HEK293 (cell line): ENCODE measurements around the gene OLFM1.

Experiments
- CTCF ChIA-PET: fragments of 350-600 bp; formaldehyde crosslinking; extraction: SDS; loops from one replicate; lab custom pipeline; 2021; ENCODE audit warnings: antibody characterized with exemption; lab: Yijun Ruan, JAX
- POLR2A ChIA-PET: fragments of 300-600 bp; formaldehyde crosslinking; extraction: SDS; loops from one replicate; lab custom pipeline; 2020; ENCODE audit warnings: antibody characterized with exemption, inconsistent platforms; lab: Yijun Ruan, JAX
- H3K27ac ChIP-seq: fragments of 200-500 bp; sonication (Bioruptor generic); 2 replicates; pipeline ENCODE4 v1.5.1; 2014; ENCODE audit warnings: low read depth, low read length, control low read depth, inconsistent platforms; ENCODE audit errors: extremely low read depth
- H3K36me3 ChIP-seq, 2 experiments: fragments of 200-500 bp in 1 of 2; sonication (Bioruptor generic) in 1 of 2; 1 replicate in 1 of 2; 2 replicates in 1 of 2; pipeline ENCODE4 v1.5.1; 2014 to 2017; ENCODE audit warnings: inconsistent platforms in 2 of 2, low read length in 2 of 2; ENCODE audit not compliant: control insufficient read depth in 2 of 2, insufficient read depth in 1 of 2
- H3K4me1 ChIP-seq: fragments of 200-500 bp; sonication (Bioruptor generic); 2 replicates; pipeline ENCODE4 v1.5.1; 2014; ENCODE audit warnings: mild to moderate bottlenecking, low read length, inconsistent platforms; ENCODE audit not compliant: control insufficient read depth, insufficient read depth
- H3K4me3 ChIP-seq: 2 replicates; pipeline ENCODE4 v1.5.1; 2011; ENCODE audit warnings: low read depth, mild to moderate bottlenecking, control low read depth, low read length, moderate library complexity
- H3K9me3 ChIP-seq: fragments of 200-500 bp; sonication (Bioruptor generic); 2 replicates; pipeline ENCODE4 v1.5.1; 2014; ENCODE audit warnings: low read depth, low read length, inconsistent platforms; ENCODE audit not compliant: control insufficient read depth, insufficient read depth
- BCL11B ChIP-seq: fragments of 450-650 bp; formaldehyde crosslinking; IDR thresholded peaks from 2 replicates; pipeline ENCODE4 v1.5.1; 2016; ENCODE audit warnings: low read depth, missing biosample characterization, missing genetic modification characterization
- KLF1 ChIP-seq: fragments of 450-650 bp; formaldehyde crosslinking; IDR thresholded peaks from 2 replicates; pipeline ENCODE4 v1.5.1; 2016; ENCODE audit warnings: missing biosample characterization, missing genetic modification characterization
- KLF10 ChIP-seq: fragments of 450-650 bp; IDR thresholded peaks from 2 replicates; pipeline ENCODE4 v1.5.1; 2018; ENCODE audit warnings: missing biosample characterization, mild to moderate bottlenecking, missing genetic modification characterization
- KLF9 ChIP-seq: fragments of 450-650 bp; formaldehyde crosslinking; IDR thresholded peaks from 2 replicates; pipeline ENCODE4 v1.5.1; 2016; ENCODE audit warnings: missing biosample characterization, missing genetic modification characterization, low read depth
- OSR2 ChIP-seq: fragments of 450-650 bp; formaldehyde crosslinking; IDR thresholded peaks from 2 replicates; pipeline ENCODE4 v1.5.1; 2016; ENCODE audit warnings: missing biosample characterization, missing genetic modification characterization
- SP2 ChIP-seq: fragments of 450-650 bp; formaldehyde crosslinking; IDR thresholded peaks from 2 replicates; pipeline ENCODE4 v1.5.1; 2016; ENCODE audit warnings: missing biosample characterization, missing genetic modification characterization
- TRIM28 ChIP-seq: IDR thresholded peaks from 2 replicates; pipeline ENCODE4 v1.6.1; 2011; ENCODE audit warnings: low read length, control low read depth, borderline replicate concordance
- WT1 ChIP-seq: fragments of 450-650 bp; formaldehyde crosslinking; IDR thresholded peaks from 2 replicates; pipeline ENCODE4 v1.5.1; 2016; ENCODE audit warnings: missing biosample characterization, missing genetic modification characterization
- ZBTB48 ChIP-seq: fragments of 450-650 bp; formaldehyde crosslinking; IDR thresholded peaks from 2 replicates; pipeline ENCODE4 v1.5.1; 2016; ENCODE audit warnings: missing biosample characterization, missing genetic modification characterization
- ZIC2 ChIP-seq: fragments of 450-650 bp; formaldehyde crosslinking; IDR thresholded peaks from 2 replicates; pipeline ENCODE4 v1.5.1; 2016; ENCODE audit warnings: missing biosample characterization, missing genetic modification characterization
- ZNF121 ChIP-seq: fragments of 450-650 bp; formaldehyde crosslinking; IDR thresholded peaks from 2 replicates; pipeline ENCODE4 v1.5.1; 2016; ENCODE audit warnings: missing biosample characterization, missing genetic modification characterization
- ZNF138 ChIP-seq: fragments of 450-650 bp; formaldehyde crosslinking; IDR thresholded peaks from 2 replicates; pipeline ENCODE4 v1.5.1; 2016; ENCODE audit warnings: missing biosample characterization, missing genetic modification characterization, borderline replicate concordance
- ZNF2 ChIP-seq: fragments of 450-650 bp; formaldehyde crosslinking; IDR thresholded peaks from 2 replicates; pipeline ENCODE4 v1.5.1; 2016; ENCODE audit warnings: missing biosample characterization, missing genetic modification characterization
- ZNF341 ChIP-seq: fragments of 450-650 bp; formaldehyde crosslinking; IDR thresholded peaks from 2 replicates; pipeline ENCODE4; 2016; ENCODE audit warnings: low read depth, missing biosample characterization, missing genetic modification characterization
- ZNF529 ChIP-seq: fragments of 450-650 bp; formaldehyde crosslinking; IDR thresholded peaks from 2 replicates; pipeline ENCODE4 v1.5.1; 2017; ENCODE audit warnings: missing genetic modification characterization, missing biosample characterization; ENCODE audit not compliant: insufficient replicate concordance
- ZNF571 ChIP-seq: fragments of 450-650 bp; formaldehyde crosslinking; IDR thresholded peaks from 2 replicates; pipeline ENCODE4 v1.5.0; 2017; ENCODE audit warnings: missing biosample characterization, missing genetic modification characterization
- ZNF585B ChIP-seq: fragments of 450-650 bp; formaldehyde crosslinking; IDR thresholded peaks from 2 replicates; pipeline ENCODE4 v1.5.1; 2016; ENCODE audit warnings: missing biosample characterization, missing genetic modification characterization
- ZNF600 ChIP-seq: fragments of 450-650 bp; formaldehyde crosslinking; IDR thresholded peaks from 2 replicates; pipeline ENCODE4 v1.5.1; 2016; ENCODE audit warnings: missing biosample characterization, missing genetic modification characterization
- ZNF623 ChIP-seq: fragments of 450-650 bp; formaldehyde crosslinking; IDR thresholded peaks from 2 replicates; pipeline ENCODE4 v1.5.1; 2016; ENCODE audit warnings: missing biosample characterization, missing genetic modification characterization
- ZSCAN30 ChIP-seq: fragments of 450-650 bp; IDR thresholded peaks from 2 replicates; pipeline ENCODE4 v1.5.1; 2018; ENCODE audit warnings: missing biosample characterization, mild to moderate bottlenecking, missing genetic modification characterization, moderate library complexity
- TF ChIP-seq, protein P1 (sequence below): fragments of 450-650 bp; formaldehyde crosslinking; IDR thresholded peaks from 2 replicates; pipeline ENCODE4 v1.5.1; 2016; ENCODE audit warnings: missing biosample characterization, missing genetic modification characterization
- TF ChIP-seq, protein P2 (sequence below): fragments of 450-650 bp; formaldehyde crosslinking; IDR thresholded peaks from 2 replicates; pipeline ENCODE4 v1.5.1; 2017; ENCODE audit warnings: missing biosample characterization, missing genetic modification characterization
- TF ChIP-seq, protein P3 (sequence below): IDR thresholded peaks from 2 replicates; pipeline ENCODE4 v1.6.1; 2011; ENCODE audit warnings: mild to moderate bottlenecking, low read depth, low read length, borderline replicate concordance
- TF ChIP-seq, protein P4 (sequence below): fragments of 450-650 bp; IDR thresholded peaks from 2 replicates; pipeline ENCODE4 v1.5.1; 2018; ENCODE audit warnings: missing biosample characterization, mild to moderate bottlenecking, missing genetic modification characterization

OLFM1 gene

DNA sequence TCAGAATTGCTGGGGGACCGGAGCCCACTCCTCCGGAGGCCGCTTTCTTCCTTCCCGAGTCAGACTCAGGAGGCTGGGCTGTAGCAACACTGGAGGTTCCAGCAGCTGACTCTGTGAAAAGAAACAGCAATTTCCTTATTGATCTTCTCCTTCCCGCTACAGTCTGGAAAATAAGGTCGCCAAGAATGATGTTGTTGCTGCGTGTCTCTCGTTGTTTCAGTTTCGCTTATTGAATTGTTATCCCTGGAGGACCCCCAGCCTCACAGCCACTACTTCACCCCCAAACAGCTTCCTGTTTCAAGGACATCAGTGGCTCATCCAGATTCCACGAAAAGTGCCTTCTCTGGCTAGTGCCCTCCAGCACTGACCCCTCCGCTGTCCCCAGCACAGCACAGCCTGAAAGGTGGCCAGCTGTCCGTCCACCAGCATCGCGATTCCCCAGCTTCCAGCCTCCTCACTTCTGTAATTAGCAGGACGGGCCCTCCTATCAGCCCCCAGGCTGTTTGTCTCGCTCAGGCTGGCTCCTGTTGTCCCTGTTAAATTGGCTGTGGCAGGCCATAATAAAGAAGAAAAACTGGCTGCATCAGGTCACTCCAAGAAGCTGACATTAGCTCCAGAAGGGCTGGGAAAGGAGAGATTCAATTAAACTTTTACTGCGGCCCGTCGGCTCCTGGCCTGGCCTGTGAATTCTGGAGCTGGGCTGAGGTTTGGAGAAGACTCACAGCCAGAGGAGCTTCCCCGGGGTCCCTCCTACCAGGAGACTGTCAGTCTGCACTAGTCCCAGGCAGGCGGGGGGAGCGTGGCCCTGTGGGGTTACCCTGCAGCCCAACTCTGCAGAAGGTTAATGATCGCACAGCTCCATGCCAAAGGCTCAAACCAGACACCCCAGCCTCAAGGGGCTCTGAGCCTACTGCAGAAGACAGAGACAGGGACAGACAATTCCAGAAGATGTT, 40.5 kb downstream of the OLFM1 start (continued):
- TF ChIP-seq BCL11B (tag by site-specific recombination), result no peak
- no peak for TF ChIP-seq ZNF138 (tag by site-specific recombination)

DNA sequence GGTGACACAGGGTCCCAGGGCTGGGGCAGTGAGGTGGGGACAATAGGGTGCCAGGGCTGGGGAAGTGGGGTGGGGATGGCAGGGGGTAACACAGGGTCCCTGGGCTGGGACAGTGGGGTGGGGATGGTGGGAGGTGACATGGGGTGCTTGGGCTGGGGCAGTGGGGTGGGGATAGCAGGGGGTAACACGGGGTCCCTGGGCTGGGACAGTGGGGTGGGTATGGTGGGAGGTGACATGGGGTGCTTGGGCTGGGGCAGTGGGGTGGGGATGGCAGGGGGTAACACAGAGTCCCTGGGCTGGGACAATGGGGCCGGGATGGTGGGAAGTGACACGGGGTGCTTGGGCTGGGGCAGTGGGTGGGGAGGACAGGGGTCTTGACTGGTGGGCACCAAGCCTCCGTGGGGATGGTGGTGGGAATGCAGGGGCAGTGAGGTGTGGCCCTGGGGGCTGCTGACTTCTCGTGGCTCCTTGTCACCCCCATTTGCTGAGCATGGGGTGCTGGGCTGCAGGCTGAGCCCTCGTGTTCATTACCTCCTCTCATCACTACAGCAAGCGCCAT, 41.7 kb downstream of the OLFM1 start:
- no peaks in the 10 kb centered on the region for H3K9me3 ChIP-seq
- TF ChIP-seq, protein P1, sequence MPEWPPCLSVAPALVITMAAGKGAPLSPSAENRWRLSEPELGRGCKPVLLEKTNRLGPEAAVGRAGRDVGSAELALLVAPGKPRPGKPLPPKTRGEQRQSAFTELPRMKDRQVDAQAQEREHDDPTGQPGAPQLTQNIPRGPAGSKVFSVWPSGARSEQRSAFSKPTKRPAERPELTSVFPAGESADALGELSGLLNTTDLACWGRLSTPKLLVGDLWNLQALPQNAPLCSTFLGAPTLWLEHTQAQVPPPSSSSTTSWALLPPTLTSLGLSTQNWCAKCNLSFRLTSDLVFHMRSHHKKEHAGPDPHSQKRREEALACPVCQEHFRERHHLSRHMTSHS (tag by site-specific recombination), result no peak
- no peak for TF ChIP-seq KLF1
- TF ChIP-seq, protein P2, sequence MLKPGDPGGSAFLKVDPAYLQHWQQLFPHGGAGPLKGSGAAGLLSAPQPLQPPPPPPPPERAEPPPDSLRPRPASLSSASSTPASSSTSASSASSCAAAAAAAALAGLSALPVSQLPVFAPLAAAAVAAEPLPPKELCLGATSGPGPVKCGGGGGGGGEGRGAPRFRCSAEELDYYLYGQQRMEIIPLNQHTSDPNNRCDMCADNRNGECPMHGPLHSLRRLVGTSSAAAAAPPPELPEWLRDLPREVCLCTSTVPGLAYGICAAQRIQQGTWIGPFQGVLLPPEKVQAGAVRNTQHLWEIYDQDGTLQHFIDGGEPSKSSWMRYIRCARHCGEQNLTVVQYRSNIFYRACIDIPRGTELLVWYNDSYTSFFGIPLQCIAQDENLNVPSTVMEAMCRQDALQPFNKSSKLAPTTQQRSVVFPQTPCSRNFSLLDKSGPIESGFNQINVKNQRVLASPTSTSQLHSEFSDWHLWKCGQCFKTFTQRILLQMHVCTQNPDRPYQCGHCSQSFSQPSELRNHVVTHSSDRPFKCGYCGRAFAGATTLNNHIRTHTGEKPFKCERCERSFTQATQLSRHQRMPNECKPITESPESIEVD, result no peak
- no peak overlapping the region for H3K27ac ChIP-seq
- no peaks in the 10 kb centered on the region for H3K36me3 ChIP-seq
- ChIA-PET POLR2A (no interaction called here), CTCF (interaction anchor here (0.6 kb wide), 1 partner anchor 448 kb away, joined by 3 read pairs; no protein-coding TSS in a partner anchor)
- H3K4me1 ChIP-seq, result no peaks in the 10 kb centered on the region; the same call in 1 of the 2 replicates
- no peak overlapping the region for H3K4me3 ChIP-seq

DNA sequence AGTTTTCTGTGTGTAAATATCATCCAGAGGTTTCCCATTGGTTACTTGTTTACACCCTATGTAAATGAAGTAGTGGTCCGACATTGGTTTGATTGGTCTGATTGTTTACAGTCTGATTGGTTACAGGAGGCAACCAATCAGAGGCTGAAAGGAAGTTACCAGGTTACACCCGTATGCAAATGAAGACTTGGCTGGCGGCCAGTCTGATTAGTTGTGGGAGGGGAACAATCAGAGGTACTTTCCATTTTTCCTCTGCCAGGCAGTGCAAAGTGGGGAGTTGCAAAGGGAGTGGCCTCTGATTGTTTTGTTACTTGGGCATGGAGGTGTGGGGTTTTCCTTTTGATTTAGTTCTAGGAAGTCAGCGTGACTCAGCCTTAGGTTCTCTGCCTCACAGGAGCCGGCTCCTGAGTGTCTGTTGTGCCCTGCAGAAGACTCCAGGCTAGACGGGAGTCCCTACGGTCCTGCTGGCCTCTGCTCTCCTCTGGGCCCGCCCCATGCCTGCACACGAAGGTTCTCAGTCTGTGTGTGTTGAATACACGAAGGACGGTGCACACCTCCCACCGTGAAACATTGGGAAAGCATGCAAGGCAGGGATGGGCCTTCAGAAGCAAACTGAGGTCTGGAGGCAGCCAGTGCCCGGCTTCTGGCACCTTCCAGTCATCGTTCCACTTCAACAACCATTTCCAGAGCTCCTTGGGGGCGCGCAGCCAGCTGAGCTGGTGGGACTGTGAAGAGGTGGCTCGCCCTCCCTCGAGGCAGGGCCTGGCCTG, 42.9 kb downstream of the OLFM1 start:
- H3K27ac ChIP-seq, result no peak overlapping the region
- CTCF ChIA-PET, result no interaction called here
- no peaks in the 10 kb centered on the region for H3K9me3 ChIP-seq
- TF ChIP-seq WT1 (tag by site-specific recombination) (peak; percentile 49), KLF9 (tag by site-specific recombination) (no peak), ZNF571 (tag by site-specific recombination) (no peak), ZNF121 (tag by site-specific recombination) (no peak), ZSCAN30 (tag by site-specific recombination) (no peak), ZBTB48 (tag by site-specific recombination) (no peak), OSR2 (no peak), KLF10 (tag by site-specific recombination) (no peak), TRIM28 (no peak), KLF1 (peak; percentile 17; the same call in 1 of the 2 replicates), ZNF623 (tag by site-specific recombination) (no peak), ZNF2 (tag by site-specific recombination) (no peak), ZNF600 (tag by site-specific recombination) (no peak), ZIC2 (tag by site-specific recombination) (no peak), ZNF529 (tag by site-specific recombination) (no peak), ZNF585B (tag by site-specific recombination) (no peak), BCL11B (tag by site-specific recombination) (no peak), ZNF341 (tag by site-specific recombination) (peak; percentile 71), SP2 (peak; percentile 16; the same call in 1 of the 2 replicates)
- TF ChIP-seq, protein P3, sequence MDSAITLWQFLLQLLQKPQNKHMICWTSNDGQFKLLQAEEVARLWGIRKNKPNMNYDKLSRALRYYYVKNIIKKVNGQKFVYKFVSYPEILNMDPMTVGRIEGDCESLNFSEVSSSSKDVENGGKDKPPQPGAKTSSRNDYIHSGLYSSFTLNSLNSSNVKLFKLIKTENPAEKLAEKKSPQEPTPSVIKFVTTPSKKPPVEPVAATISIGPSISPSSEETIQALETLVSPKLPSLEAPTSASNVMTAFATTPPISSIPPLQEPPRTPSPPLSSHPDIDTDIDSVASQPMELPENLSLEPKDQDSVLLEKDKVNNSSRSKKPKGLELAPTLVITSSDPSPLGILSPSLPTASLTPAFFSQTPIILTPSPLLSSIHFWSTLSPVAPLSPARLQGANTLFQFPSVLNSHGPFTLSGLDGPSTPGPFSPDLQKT, result no peak
- TF ChIP-seq, protein P4, sequence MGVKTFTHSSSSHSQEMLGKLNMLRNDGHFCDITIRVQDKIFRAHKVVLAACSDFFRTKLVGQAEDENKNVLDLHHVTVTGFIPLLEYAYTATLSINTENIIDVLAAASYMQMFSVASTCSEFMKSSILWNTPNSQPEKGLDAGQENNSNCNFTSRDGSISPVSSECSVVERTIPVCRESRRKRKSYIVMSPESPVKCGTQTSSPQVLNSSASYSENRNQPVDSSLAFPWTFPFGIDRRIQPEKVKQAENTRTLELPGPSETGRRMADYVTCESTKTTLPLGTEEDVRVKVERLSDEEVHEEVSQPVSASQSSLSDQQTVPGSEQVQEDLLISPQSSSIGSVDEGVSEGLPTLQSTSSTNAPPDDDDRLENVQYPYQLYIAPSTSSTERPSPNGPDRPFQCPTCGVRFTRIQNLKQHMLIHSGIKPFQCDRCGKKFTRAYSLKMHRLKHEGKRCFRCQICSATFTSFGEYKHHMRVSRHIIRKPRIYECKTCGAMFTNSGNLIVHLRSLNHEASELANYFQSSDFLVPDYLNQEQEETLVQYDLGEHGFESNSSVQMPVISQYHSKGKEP, result no peak
- TF ChIP-seq, all 188 proteins: peak for 4
- Histone ChIP-seq H3K36me3 (no peaks in the 10 kb centered on the region), H3K4me1 (no peaks in the 10 kb centered on the region; the same call in 1 of the 2 replicates), H3K4me3 (no peak overlapping the region)
- POLR2A ChIA-PET, result no interaction called here
